GM21619 (cell line): Measurements from ENCODE around the gene APOB.
A peak's percentile ranks its signal among the peaks of the same experiment; 100 is the strongest.

Experiments
- ATAC-seq: cut with Tn5 transposase; IDR thresholded peaks from one replicate; pipeline ENCODE4 v1.9.1; 2021; ENCODE audit not compliant: unreplicated experiment

Gene APOB

GRCh38 chr2:20986024-20986939, 57.6 kb downstream of the APOB start:
- ATAC-seq, result no peak

DNA sequence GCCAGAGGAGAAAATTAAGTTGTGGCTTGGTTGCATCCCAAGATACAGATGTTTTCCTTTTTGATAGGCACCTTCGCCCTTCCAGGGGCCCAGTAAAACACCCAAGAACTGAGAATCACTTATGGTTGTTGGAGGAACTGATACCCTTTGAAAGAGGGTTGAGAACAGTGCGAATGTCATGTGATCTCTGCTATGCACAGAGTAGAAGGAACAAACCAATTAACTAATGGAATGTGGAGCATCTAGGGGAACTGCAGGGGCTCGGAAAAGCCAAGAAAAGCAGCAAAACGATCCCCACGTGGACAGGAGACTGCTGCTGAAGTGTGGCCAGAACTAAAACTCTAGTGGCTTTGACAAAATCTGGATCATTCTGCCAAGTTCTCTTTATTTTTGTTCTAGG, 58.8 kb downstream of the APOB start:
- no peak for ATAC-seq

DNA sequence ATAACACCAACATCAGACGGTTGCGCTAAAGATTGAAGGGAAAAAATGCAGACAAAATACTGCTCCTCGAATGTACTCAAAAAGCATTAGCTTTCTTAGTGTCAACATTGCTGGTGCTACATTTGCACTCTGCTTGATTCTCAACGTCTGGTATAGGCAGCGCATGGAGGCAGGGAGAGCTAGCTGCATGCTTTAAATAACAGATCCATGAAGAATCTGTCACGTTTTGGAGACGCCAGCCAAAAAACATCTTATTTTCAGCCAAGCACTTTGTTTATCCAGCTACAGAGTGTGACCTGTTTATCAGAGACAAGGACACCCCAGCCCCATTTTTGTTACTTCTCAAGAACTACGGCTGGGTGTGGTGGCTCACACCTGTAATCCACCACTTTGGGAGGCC, 59.5 kb downstream of the APOB start:
- ATAC-seq, result no peak

DNA sequence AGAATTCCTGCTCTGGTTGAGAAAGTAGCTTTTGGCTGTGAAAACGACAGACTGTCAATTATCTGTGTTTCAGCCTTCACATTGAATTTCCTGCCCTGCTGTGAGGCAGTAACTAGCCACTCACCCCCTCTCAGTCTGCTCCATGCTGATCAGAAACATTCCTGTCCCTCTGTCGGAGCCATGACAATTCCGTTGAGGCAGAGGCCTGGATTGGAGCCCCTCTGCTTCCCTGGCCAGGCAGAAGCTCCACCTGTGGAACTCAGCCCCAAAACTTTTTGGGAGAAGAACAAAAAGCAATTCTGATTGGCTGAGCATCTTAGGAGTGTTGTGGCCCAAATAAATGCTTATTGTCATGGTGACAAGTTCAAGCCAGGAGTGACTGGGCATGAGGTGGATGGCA, 60.0 kb downstream of the APOB start:
- no peak for ATAC-seq

GRCh38 chr2:20982861-20983260, 61.0 kb downstream of the APOB start:
- ATAC-seq, result no peak

- no peak for ATAC-seq
Observed at GRCh38 chr2:20977520-20978180, 66.2 kb downstream of the APOB start.

- ATAC-seq, result no peak
Observed at GRCh38 chr2:20976527-20976926, 67.3 kb downstream of the APOB start.

DNA sequence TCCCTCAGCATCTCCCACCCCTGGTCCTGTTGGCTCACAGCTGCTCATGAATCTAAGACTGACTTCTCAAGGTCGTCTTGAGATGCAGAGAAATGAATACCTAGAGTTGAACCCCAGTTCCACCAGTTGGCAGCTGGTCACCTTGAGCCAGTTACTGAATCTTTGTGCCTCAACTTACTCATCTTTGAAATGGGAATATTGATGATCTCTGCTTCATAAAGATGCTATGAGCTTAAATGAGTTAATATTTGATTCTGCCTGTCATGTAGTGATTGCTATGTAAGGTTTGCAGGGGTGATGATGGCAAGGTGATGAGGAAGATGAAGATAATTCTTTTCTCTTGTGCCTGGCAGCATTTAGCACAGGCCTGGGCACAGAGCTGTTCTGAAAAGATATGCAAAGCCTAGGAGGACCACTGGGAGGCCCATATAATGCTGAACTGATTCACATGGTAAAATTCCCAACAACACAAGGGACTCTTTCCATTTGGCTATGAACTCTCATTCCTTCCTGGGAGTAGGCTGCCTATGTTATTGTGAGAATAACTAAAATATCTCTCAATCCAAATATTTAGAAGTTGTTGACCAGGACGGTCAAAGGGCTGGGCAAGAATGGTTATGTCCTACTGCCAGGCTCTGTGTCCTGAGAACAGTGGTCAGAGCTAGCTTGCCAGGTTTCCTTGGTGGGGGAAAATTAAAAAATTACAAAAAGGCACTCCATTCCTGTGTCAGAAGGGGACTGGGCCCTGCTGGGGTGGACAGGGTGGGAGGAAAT, 70.9 kb downstream of the APOB start:
- no peak for ATAC-seq

DNA sequence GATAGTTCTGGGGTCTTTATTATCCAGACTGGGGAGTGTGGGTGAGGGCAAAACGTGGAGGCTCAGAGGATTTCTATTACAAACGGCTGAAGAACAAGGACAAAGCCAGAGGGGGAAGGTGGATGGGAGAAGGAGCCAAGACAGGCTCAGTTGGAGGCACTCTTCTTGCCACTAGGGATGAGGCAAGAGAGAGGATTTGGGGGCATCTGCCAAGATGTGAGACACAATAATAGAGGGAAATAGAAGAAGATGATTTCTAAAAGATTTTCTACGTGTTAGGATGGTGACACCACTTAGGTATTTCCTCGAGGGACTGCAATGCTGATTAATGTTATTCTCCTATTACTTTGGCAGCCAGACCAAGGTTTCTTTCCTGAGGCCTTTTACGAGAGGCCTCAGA, 71.8 kb downstream of the APOB start:
- ATAC-seq, result no peak

GRCh38 chr2:20970068-20970467, 73.8 kb downstream of the APOB start:
- ATAC-seq, result no peak

- ATAC-seq, result no peak
Observed at GRCh38 chr2:20966061-20966595, 77.7 kb downstream of the APOB start.

- ATAC-seq, result no peak
Observed at GRCh38 chr2:20965221-20965620, 78.7 kb downstream of the APOB start.

- ATAC-seq, result no peak
Observed at GRCh38 chr2:20963867-20964266, 80.0 kb downstream of the APOB start.

DNA sequence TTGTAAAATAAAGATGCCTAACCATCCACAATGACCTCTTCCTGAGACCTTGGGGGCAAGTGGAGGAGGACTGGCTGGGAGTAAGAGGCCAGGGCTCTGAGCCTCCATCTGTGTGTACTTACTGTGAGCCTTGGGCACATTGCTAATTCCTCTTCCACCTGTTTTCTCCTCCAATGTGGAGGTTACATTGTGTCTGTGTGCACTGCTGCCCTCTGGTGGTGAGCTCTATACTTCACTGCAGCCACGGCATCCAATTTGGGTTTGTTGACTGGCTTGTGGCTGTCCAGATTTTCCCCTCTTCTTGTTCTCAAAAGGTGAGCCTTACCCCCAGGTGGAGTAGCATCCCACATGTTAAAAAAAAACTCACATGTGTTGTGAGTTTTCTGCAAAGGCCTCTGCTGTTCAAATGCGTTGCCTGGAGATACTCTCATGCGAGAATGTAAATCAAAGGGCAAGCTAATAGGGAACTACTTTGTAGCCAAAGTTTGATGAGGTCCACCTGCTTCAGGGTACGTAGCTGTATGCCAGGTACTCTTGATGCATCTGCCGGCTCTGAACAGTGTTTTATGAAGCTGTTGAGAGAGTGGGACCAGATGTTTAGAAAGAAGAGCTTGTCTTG, 80.8 kb downstream of the APOB start:
- peak; percentile 73 for ATAC-seq

GRCh38 chr2:20961858-20962257, 82.0 kb downstream of the APOB start:
- ATAC-seq, result no peak

- no peak for ATAC-seq
Observed at GRCh38 chr2:20960003-20960402, 83.9 kb downstream of the APOB start.

- ATAC-seq, result no peak
Observed at GRCh38 chr2:20959252-20959651, 84.6 kb downstream of the APOB start.

GRCh38 chr2:20957788-20958525, 85.9 kb downstream of the APOB start:
- no peak for ATAC-seq

GRCh38 chr2:20955277-20956026, 88.4 kb downstream of the APOB start:
- ATAC-seq, result no peak
